ENCODE measurements around the gene NID2. TPM values are rescaled to one million over a fixed set of nuclear protein-coding genes. Genes with fewer than 3 reads are reported as not detected.

NID2 gene
- total and polyA plus RNA-seq, 2 of the 4 experiments (the other 2 are of a cell fraction) = 101 to 303 TPM

GRCh38 chr14:52032204-52032801 lies 36.6 kb downstream of the NID2 start (continued):
- TF ChIP-seq NFE2L2 (IDR thresholded peaks at IDR 0.05; ENCODE audit: low read depth, low read length) = no peak

- Histone ChIP-seq H3K27ac (ENCODE audit: insufficient read depth, low read length) (peak overlapping the region; percentile 26; the same call in 1 of the 2 replicates), H2BK15ac (ENCODE audit: low read depth, low read length) (peak overlapping the region; percentile 64; the same call in 1 of the 3 replicates), H4K91ac (ENCODE audit: insufficient read depth, low read depth, low read length) (0 out of 2 replicates have a peak overlapping the region, but pooled peaks have one; percentile 3), H3K56ac (ENCODE audit: extremely low read depth, insufficient read depth, low read length) (no peak overlapping the region), H2AFZ (replicated peaks; ENCODE audit: low read length, poor library complexity) (no peak overlapping the region), H3K4me2 (ENCODE audit: low read depth, low read length) (no peak overlapping the region), H4K8ac (ENCODE audit: low read depth in 2 of 2, low read length in 2 of 2) (peak overlapping the region in 1 of 2 experiments; percentile 55; a peak in 1 of 4 replicates), H3K4ac (ENCODE audit: low read depth, low read length) (peak overlapping the region; percentile 8; the same call in 1 of the 2 replicates), H3K4me1 (ENCODE audit: control insufficient read depth, insufficient read depth, low read length) (peaks cover 19% of the 10 kb centered on the region), H3K9ac (ENCODE audit: low read depth, low read length) (no peak overlapping the region), H3K23ac (ENCODE audit: low read depth, low read length) (no peak overlapping the region; the same call in 1 of the 2 replicates), H3K9me3 (ENCODE audit: control insufficient read depth, insufficient read depth, low read length) (no peaks in the 10 kb centered on the region), H3K4me3 (ENCODE audit: insufficient read depth, low read depth, low read length) (no peak overlapping the region), H2AK9ac (replicated peaks; ENCODE audit: low read depth, low read length, poor library complexity) (no peak overlapping the region), H3K79me1 (ENCODE audit: low read depth in 1 of 2, low read length in 2 of 2) (peaks cover 30 to 78% of the 10 kb centered on the region in 2 experiments), H3K14ac (replicated peaks; ENCODE audit: low read depth, low read length) (peak overlapping the region; percentile 46; the same call in 1 of the 2 replicates), H3K9me1 (ENCODE audit: insufficient read depth, low read length) (peaks cover 30% of the 10 kb centered on the region), H4K20me1 (ENCODE audit: insufficient read depth, low read length) (no peaks in the 10 kb centered on the region), H3K18ac (ENCODE audit: low read depth, low read length) (no peak overlapping the region), H2BK120ac (ENCODE audit: low read depth, low read length) (0 out of 2 replicates have a peak overlapping the region, but pooled peaks have one; percentile 2), H2BK20ac (ENCODE audit: low read depth, low read length) (no peak overlapping the region; the same call in 1 of the 2 replicates), H3K36me3 (ENCODE audit: control insufficient read depth, insufficient read depth, low read length) (peaks cover 52% of the 10 kb centered on the region), H4K5ac (ENCODE audit: low read depth, low read length) (no peak overlapping the region), H3K27me3 (ENCODE audit: control insufficient read depth, insufficient read depth, low read length) (no peaks in the 10 kb centered on the region), H2AK5ac (ENCODE audit: low read depth, low read length) (peak overlapping the region; percentile 32; the same call in 1 of the 2 replicates), H2BK5ac (ENCODE audit: low read depth, low read length, poor library complexity, severe bottlenecking) (no peak overlapping the region)
- intact Hi-C loops (cut with micrococcal nuclease) = no loop called here
- dilution Hi-C loops (cut with HindIII; ENCODE audit: low sequenced_read_pairs, unreplicated experiment) = no loop called here
- peak; percentile 40; the same call in 1 of the 2 replicates for ATAC-seq (ENCODE audit: low read depth)
- BruUV-seq (replicated peaks) = no TSS peak
- DNase-seq = peak; percentile 78
- WGBS, 2 experiments (ENCODE audit: extremely low coverage in 2 of 2, insufficient read length in 1 of 2) = 80% methylated on average over 1 of the region's 3 CpGs; no CpG with 5 or more reads in 1 of the 2 experiments
- TF ChIP-seq SMC3 (IDR thresholded peaks at IDR 0.05; ENCODE audit: low read depth, low read length) (no peak), MAFK (IDR thresholded peaks at IDR 0.05; ENCODE audit: low read depth, low read length) (peak; percentile 79)
- in situ Hi-C loops (cut with MboI; ENCODE audit: low sequenced_read_pairs) = no loop called here
- CTCF ChIA-PET = no interaction called here
- POLR2A ChIA-PET (ENCODE audit: unreplicated experiment) = no interaction called here
Measured at GRCh38 chr14:52031781-52032180, 37.1 kb downstream of the NID2 start.
